H1 (cell line): Measurements from ENCODE around the gene GTF2A1. TPM values are rescaled to one million over a fixed set of nuclear protein-coding genes. Genes with fewer than 3 reads are reported as not detected.

Source experiments
- HDAC2 ChIP-seq, 2 experiments: fragments of 300-600 bp in 1 of 2; sonication (generic) in 1 of 2; IDR thresholded peaks; 2 replicates each; pipeline ENCODE4 v1.6.1; 2011 to 2012; ENCODE audit warnings: low read depth in 2 of 2, low read length in 2 of 2, mild to moderate bottlenecking in 2 of 2, moderate library complexity in 2 of 2, borderline replicate concordance in 1 of 2, inconsistent platforms in 1 of 2
- POLR2A ChIP-seq, 2 experiments: IDR thresholded peaks; 1 replicate in 1 of 2; 2 replicates in 1 of 2; pipeline ENCODE4 v1.6.1; 2011; ENCODE audit warnings: low read depth in 2 of 2, low read length in 2 of 2, mild to moderate bottlenecking in 2 of 2; ENCODE audit errors: control extremely low read depth in 1 of 2
- POLR2AphosphoS5 ChIP-seq: IDR thresholded peaks from 2 replicates; pipeline ENCODE4 v1.6.1; 2011; ENCODE audit warnings: low read depth, low read length
- POU5F1 ChIP-seq: IDR thresholded peaks from 2 replicates; pipeline ENCODE4 v1.6.1; 2011; ENCODE audit warnings: low read depth, mild to moderate bottlenecking, low read length, moderate library complexity
- polyA plus RNA-seq, 7 experiments: library from polyadenylated mRNA; depleted of rRNA in 3 of 7; stranded (reverse) in 5 of 7; unstranded in 2 of 7; fragments of >200 nt in 5 of 7; fragments of 200-250 nt in 2 of 7; gene quantifications; 1 replicate in 5 of 7; 2 replicates in 1 of 7; 4 replicates in 1 of 7; pipeline versions ENCODE4 v1.2.1 to v1.2.3, GENCODE V29; 2011 to 2013; ENCODE audit warnings: missing spikeins in 2 of 7, mixed read lengths in 2 of 7
- total RNA-seq: library from RNA; stranded (reverse); fragmentation: NEBNext Ultra II Directional; extraction: Animal tissue kit (Norgen Biotek cat#: 25700); gene quantifications from 2 replicates; pipeline ENCODE4 v1.2.1, GENCODE V29; 2021
- TF ChIP-seq, protein P1 (sequence below): IDR thresholded peaks from 2 replicates; pipeline ENCODE4 v1.6.1; 2012; ENCODE audit warnings: inconsistent platforms

The GTF2A1 gene
- total and polyA plus RNA-seq, 2 of the 8 experiments (the other 6 are each of a cell fraction or from before 2014, with no cell fraction given): 24.1 to 57.8 TPM

DNA sequence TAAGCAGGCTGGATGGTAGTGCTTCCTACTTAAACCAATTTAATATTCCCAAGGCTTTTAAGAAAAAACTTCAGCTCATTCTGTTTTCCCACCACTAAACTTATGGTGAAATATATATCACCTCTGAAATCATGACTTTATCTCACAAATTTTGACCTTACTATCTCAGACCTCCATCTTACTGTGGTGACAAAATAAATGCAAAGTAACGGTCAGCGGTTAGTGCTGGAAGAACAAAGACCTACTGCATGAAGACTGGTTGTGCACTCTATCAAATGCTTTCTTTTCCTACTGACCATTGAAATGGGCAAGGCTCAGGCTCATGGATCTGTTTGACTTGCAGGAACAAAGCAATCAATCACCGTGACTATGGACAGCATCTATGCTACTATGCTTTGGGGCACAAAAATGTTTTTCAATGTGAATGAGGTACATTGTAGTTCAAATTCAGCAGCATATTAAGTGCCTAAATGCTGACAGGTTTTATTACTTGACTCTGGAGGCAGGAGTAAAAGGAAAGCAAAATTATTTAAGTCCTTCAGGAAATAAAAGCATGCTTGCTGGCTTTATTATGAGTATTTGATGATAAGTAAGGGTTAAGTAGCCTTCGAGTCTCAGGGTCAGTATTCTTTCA is 43.1 kb upstream of the GTF2A1 start (continued):
- TF ChIP-seq POLR2A (IDR thresholded peaks at IDR 0.05; ENCODE audit: control extremely low read depth in 1 of 2, low read depth in 2 of 2, low read length in 2 of 2) (no peak), POLR2AphosphoS5 (no peak), POU5F1 (no peak), HDAC2 (IDR thresholded peaks at IDR 0.05; ENCODE audit: borderline replicate concordance in 1 of 2, low read depth in 2 of 2, low read length in 2 of 2) (no peak)
- TF ChIP-seq, protein P1, sequence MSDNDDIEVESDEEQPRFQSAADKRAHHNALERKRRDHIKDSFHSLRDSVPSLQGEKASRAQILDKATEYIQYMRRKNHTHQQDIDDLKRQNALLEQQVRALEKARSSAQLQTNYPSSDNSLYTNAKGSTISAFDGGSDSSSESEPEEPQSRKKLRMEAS: no peak
